H1 (cell line): ENCODE measurements around the gene TCFL5. TPM values are rescaled to one million over a fixed set of nuclear protein-coding genes. Genes with fewer than 3 reads are reported as not detected.

ENCODE experiments used
- CHD2 ChIP-seq: IDR thresholded peaks from 2 replicates; pipeline ENCODE4 v1.6.1; 2012; ENCODE audit warnings: low read length, improper control_type of control experiment
- CHD7 ChIP-seq: fragments of 300-600 bp; sonication (generic); IDR thresholded peaks from 2 replicates; pipeline ENCODE4 v1.7.1; 2012; ENCODE audit warnings: low read length, moderate library complexity, mild to moderate bottlenecking, inconsistent platforms; ENCODE audit not compliant: insufficient replicate concordance
- EZH2 ChIP-seq: fragments of 200-600 bp; sonication (generic); IDR thresholded peaks from 2 replicates; pipeline ENCODE4 v1.7.1; 2012; ENCODE audit warnings: low read depth, mild to moderate bottlenecking, moderate library complexity, low read length, inconsistent platforms; ENCODE audit not compliant: severe bottlenecking
- GABPA ChIP-seq: IDR thresholded peaks from 2 replicates; pipeline ENCODE4 v1.6.1; 2011; ENCODE audit warnings: mild to moderate bottlenecking, low read length, moderate library complexity, borderline replicate concordance; ENCODE audit not compliant: insufficient read depth
- HDAC2 ChIP-seq, 2 experiments: fragments of 300-600 bp in 1 of 2; sonication (generic) in 1 of 2; IDR thresholded peaks; 2 replicates each; pipeline ENCODE4 v1.6.1; 2011 to 2012; ENCODE audit warnings: low read depth in 2 of 2, low read length in 2 of 2, mild to moderate bottlenecking in 2 of 2, moderate library complexity in 2 of 2, borderline replicate concordance in 1 of 2, inconsistent platforms in 1 of 2
- NANOG ChIP-seq: IDR thresholded peaks from 2 replicates; pipeline ENCODE4 v1.6.1; 2011; ENCODE audit warnings: low read length, low read depth, mild to moderate bottlenecking, inconsistent platforms; ENCODE audit not compliant: insufficient read depth, poor library complexity, severe bottlenecking
- SP4 ChIP-seq: IDR thresholded peaks from 2 replicates; pipeline ENCODE4 v1.6.1; 2012; ENCODE audit warnings: low read length, inconsistent platforms
- polyA plus RNA-seq, 7 experiments: library from polyadenylated mRNA; depleted of rRNA in 3 of 7; stranded (reverse) in 5 of 7; unstranded in 2 of 7; fragments of >200 nt in 5 of 7; fragments of 200-250 nt in 2 of 7; gene quantifications; 1 replicate in 5 of 7; 2 replicates in 1 of 7; 4 replicates in 1 of 7; pipeline versions ENCODE4 v1.2.1 to v1.2.3, GENCODE V29; 2011 to 2013; ENCODE audit warnings: missing spikeins in 2 of 7, mixed read lengths in 2 of 7
- total RNA-seq: library from RNA; stranded (reverse); fragmentation: NEBNext Ultra II Directional; extraction: Animal tissue kit (Norgen Biotek cat#: 25700); gene quantifications from 2 replicates; pipeline ENCODE4 v1.2.1, GENCODE V29; 2021
- TF ChIP-seq, protein P1 (sequence below): IDR thresholded peaks from 2 replicates; pipeline ENCODE4 v1.6.1; 2012; ENCODE audit warnings: low read length, inconsistent platforms

The TCFL5 gene
- total and polyA plus RNA-seq, 2 of the 8 experiments (the other 6 are each of a cell fraction or from before 2014, with no cell fraction given): 6.2 to 15.0 TPM

DNA sequence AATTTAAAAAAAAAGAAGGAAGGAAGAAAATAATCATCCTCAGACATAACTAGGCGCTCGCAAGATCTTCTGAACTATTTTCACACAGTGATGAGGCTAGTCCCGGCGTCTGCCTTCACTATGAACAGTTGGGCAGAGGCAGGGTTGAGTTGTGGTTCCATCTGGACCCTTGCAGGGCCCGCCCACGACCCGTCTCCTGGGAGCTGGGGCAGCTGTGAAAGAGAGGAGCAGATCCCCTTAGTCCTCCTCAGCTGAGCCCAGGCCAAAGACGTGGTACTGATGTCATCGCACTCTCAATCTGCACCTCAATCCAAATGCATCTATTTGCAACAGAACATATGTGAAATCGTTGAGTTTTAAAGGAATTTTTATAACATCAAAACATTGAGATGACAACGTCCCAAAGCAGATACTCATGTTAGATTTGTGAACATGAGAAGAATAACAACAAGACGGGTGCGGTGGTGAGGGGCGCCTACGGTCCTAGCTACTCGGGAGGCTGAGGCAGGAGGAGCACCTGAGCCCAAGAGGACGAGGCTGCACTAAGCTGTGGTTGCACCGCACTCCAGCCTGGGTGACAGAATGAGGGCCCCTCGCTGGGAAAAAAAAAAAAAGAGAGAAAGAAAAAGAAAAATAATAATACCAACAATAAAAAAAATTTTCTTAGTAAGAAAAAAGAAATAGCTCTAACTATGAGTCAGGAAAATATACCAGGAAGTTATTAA lies 15.3 kb downstream of the TCFL5 start (continued):
- no peak for TF ChIP-seq CHD7
- TF ChIP-seq SP4: no peak
- TF ChIP-seq, protein P1, sequence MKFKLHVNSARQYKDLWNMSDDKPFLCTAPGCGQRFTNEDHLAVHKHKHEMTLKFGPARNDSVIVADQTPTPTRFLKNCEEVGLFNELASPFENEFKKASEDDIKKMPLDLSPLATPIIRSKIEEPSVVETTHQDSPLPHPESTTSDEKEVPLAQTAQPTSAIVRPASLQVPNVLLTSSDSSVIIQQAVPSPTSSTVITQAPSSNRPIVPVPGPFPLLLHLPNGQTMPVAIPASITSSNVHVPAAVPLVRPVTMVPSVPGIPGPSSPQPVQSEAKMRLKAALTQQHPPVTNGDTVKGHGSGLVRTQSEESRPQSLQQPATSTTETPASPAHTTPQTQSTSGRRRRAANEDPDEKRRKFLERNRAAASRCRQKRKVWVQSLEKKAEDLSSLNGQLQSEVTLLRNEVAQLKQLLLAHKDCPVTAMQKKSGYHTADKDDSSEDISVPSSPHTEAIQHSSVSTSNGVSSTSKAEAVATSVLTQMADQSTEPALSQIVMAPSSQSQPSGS: no peak
- no peak for TF ChIP-seq CHD2
- no peak for TF ChIP-seq EZH2
- no peak for TF ChIP-seq NANOG
- TF ChIP-seq GABPA: no peak
- TF ChIP-seq HDAC2 (IDR thresholded peaks at IDR 0.05; ENCODE audit: borderline replicate concordance in 1 of 2, low read depth in 2 of 2, low read length in 2 of 2): no peak
